SU-DHL-6 (cell line): ENCODE results near the gene AP1S3.

Experiments
- H2AFZ ChIP-seq: fragments of 200-600 bp; sonication (generic); 2 replicates; pipeline ENCODE4 v1.6.1; 2014; ENCODE audit warnings: low read depth, mild to moderate bottlenecking, moderate library complexity, mixed read lengths, antibody characterized with exemption, low read length; ENCODE audit not compliant: severe bottlenecking
- H3F3A ChIP-seq: fragments of 200-600 bp; shearing (Covaris generic); 2 replicates; pipeline ENCODE4 v1.6.0; 2016; ENCODE audit warnings: antibody characterized with exemption, mild to moderate bottlenecking; ENCODE audit not compliant: insufficient read depth
- H3K27ac ChIP-seq: fragments of 200-600 bp; sonication (generic); 2 replicates; pipeline ENCODE4 v1.5.1; 2016; ENCODE audit warnings: low read depth, mild to moderate bottlenecking, low read length, moderate library complexity, mixed read lengths
- H3K27me3 ChIP-seq: fragments of 200-600 bp; sonication (generic), shearing (Covaris generic); 2 replicates; pipeline ENCODE4 v1.6.0; 2014; ENCODE audit warnings: mild to moderate bottlenecking, low read length
- H3K36me3 ChIP-seq: fragments of 200-600 bp; sonication (generic); 2 replicates; pipeline ENCODE4 v1.6.1; 2014; ENCODE audit warnings: mild to moderate bottlenecking, low read length, mixed read lengths
- H3K4me2 ChIP-seq: fragments of 300-600, 200-600 bp; shearing (Covaris generic), sonication (generic); 2 replicates; pipeline ENCODE4 v1.6.0; 2014; ENCODE audit warnings: low read length, low read depth, mild to moderate bottlenecking; ENCODE audit not compliant: poor library complexity, severe bottlenecking
- H3K4me3 ChIP-seq: fragments of 200-600 bp; sonication (generic); 2 replicates; pipeline ENCODE4 v1.5.1; 2014; ENCODE audit warnings: antibody characterized with exemption, low read length, mild to moderate bottlenecking, mixed read lengths; ENCODE audit not compliant: insufficient read depth, poor library complexity, severe bottlenecking
- H3K79me2 ChIP-seq: fragments of 200-600 bp; sonication (generic); 2 replicates; pipeline ENCODE4 v1.6.1; 2014; ENCODE audit warnings: mild to moderate bottlenecking, low read length, moderate library complexity; ENCODE audit not compliant: insufficient read depth
- H3K9ac ChIP-seq: fragments of 200-600 bp; sonication (generic); 2 replicates; pipeline ENCODE4 v1.7.0; 2014; ENCODE audit warnings: mild to moderate bottlenecking, low read length
- H3K9me2 ChIP-seq: fragments of 200-600 bp; sonication (generic); replicated peaks from 2 replicates; pipeline ENCODE4 v1.6.1; 2014; ENCODE audit warnings: low read length; ENCODE audit not compliant: insufficient read depth
- H3K9me3 ChIP-seq: fragments of 200-600 bp; sonication (generic); 2 replicates; pipeline ENCODE4 v1.6.1; 2014; ENCODE audit warnings: low read length, mixed read lengths; ENCODE audit not compliant: insufficient read depth
- H4K20me1 ChIP-seq: fragments of 200-600 bp; sonication (generic); 2 replicates; pipeline ENCODE4 v1.6.1; 2014; ENCODE audit warnings: low read depth, mild to moderate bottlenecking, antibody characterized with exemption, low read length, moderate library complexity, mixed read lengths
- CTCF ChIP-seq: fragments of 200-600 bp; sonication (generic); IDR thresholded peaks from one replicate; pipeline ENCODE4 v1.5.1; 2017; ENCODE audit warnings: antibody characterized with exemption, mild to moderate bottlenecking, low read length, moderate library complexity; ENCODE audit not compliant: insufficient read depth, poor library complexity, severe bottlenecking
- EZH2phosphoT487 ChIP-seq: fragments of 200-600 bp; sonication (generic), shearing (Covaris generic); conservative IDR thresholded peaks from 2 replicates; pipeline ENCODE4 v1.6.1; 2018; ENCODE audit warnings: mild to moderate bottlenecking, antibody characterized with exemption, low read length, moderate library complexity, mixed read lengths

Gene AP1S3

GRCh38 chr2:223731503-223731902 lies 105.9 kb downstream of the AP1S3 start:
- TF ChIP-seq CTCF (no peak), EZH2phosphoT487 (no peak)
- no peaks in the 10 kb centered on the region for H3K79me2 ChIP-seq
- no peak overlapping the region for H3K4me2 ChIP-seq
- H3K9me3 ChIP-seq = no peaks in the 10 kb centered on the region
- no peaks in the 10 kb centered on the region for H3F3A ChIP-seq
- H3K9me2 ChIP-seq = no peaks in the 10 kb centered on the region
- no peak overlapping the region for H3K9ac ChIP-seq
- no peaks in the 10 kb centered on the region for H3K27me3 ChIP-seq
- no peak overlapping the region for H2AFZ ChIP-seq
- H4K20me1 ChIP-seq = no peaks in the 10 kb centered on the region
- no peaks in the 10 kb centered on the region for H3K36me3 ChIP-seq
- no peak overlapping the region for H3K4me3 ChIP-seq
- H3K27ac ChIP-seq = no peak overlapping the region

- Histone ChIP-seq H2AFZ (no peak overlapping the region), H4K20me1 (no peaks in the 10 kb centered on the region), H3K9me2 (no peaks in the 10 kb centered on the region), H3K27me3 (no peaks in the 10 kb centered on the region), H3K4me2 (no peak overlapping the region), H3K79me2 (no peaks in the 10 kb centered on the region), H3K27ac (no peak overlapping the region), H3K4me3 (no peak overlapping the region), H3K36me3 (no peaks in the 10 kb centered on the region), H3F3A (no peaks in the 10 kb centered on the region), H3K9ac (no peak overlapping the region), H3K9me3 (no peaks in the 10 kb centered on the region)
- TF ChIP-seq CTCF (no peak), EZH2phosphoT487 (no peak)
Observed at GRCh38 chr2:223729781-223730180, 107.6 kb downstream of the AP1S3 start.

- TF ChIP-seq EZH2phosphoT487 = no peak
- peak; percentile 72 for TF ChIP-seq CTCF
- Histone ChIP-seq H3K9me3 (no peaks in the 10 kb centered on the region), H3K27me3 (no peaks in the 10 kb centered on the region), H3K36me3 (no peaks in the 10 kb centered on the region), H3K4me3 (no peak overlapping the region), H3K4me2 (no peak overlapping the region), H3K27ac (no peak overlapping the region), H2AFZ (no peak overlapping the region), H3F3A (no peaks in the 10 kb centered on the region), H3K9ac (no peak overlapping the region), H3K79me2 (no peaks in the 10 kb centered on the region), H4K20me1 (no peaks in the 10 kb centered on the region), H3K9me2 (no peaks in the 10 kb centered on the region)
Observed at GRCh38 chr2:223727562-223727961, 109.8 kb downstream of the AP1S3 start.
